ENCODE results near the gene ARID3B.
"Not testable (repeated sequence)": the region's sequence is repeated elsewhere in the genome, so short reads cannot be mapped to it uniquely, and the experiment has no call there.

The ARID3B gene

DNA sequence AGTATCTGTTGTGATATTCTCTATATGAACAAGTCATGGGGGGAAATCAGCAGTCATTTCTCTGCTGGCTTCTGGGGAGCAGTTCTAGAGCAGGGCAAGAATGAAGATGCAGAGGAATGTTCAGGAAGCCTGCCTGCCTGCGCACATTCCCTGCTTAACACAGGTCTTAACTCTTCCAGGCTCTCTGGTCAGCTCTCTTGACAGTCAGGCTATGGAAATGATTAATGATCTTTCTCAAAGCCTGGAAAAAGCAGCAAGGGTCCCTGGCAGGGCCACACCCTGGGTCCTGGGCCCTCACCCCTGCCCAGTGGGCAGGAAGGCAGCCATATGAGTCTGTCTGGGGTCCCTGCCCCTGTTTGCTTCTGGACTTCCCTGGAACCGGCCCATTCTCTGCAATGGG, 43.2 kb downstream of the ARID3B start:
- H3K4me3 ChIP-seq = no peak overlapping the region
- DNase-seq (ENCODE audit: low read depth, low spot score) = no peak
- TF ChIP-seq FOXP2 (optimal IDR thresholded peaks at IDR 0.05; ENCODE audit: control extremely low read depth, extremely low read length, insufficient read depth) (no peak), POLR2AphosphoS5 (IDR thresholded peaks at IDR 0.05; ENCODE audit: borderline replicate concordance, low read depth, low read length) (no peak), EZH2 (IDR thresholded peaks at IDR 0.05) (no peak)
- H3K9me3 ChIP-seq (ENCODE audit: low read depth, low read length) = no peaks in the 10 kb centered on the region
- no peak overlapping the region for H3K9ac ChIP-seq (ENCODE audit: insufficient read length)
- no peaks in the 10 kb centered on the region for H3K36me3 ChIP-seq (ENCODE audit: insufficient read depth, low read length)
- no peak overlapping the region for H3K27ac ChIP-seq

DNA sequence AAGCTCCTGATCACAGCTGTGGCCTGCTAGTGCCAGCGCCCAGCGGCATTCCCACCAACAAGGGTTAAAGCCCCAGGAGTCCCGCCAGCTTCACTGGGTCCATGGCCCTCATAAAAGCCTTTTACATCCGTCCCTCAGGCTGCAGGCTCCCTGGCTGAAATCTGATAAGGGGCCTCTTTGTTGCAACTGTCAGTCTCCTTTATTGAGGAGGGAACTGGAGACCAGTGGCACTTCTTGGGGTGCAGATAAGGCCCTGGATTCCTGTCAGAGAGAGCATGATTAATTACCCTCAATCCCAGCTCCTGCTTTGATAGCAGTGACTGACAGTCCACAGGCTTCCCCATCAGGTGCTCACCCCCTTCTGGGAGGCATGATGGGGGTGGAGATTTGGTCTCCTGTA, 43.8 kb downstream of the ARID3B start:
- no peak for TF ChIP-seq POLR2AphosphoS5 (IDR thresholded peaks at IDR 0.05; ENCODE audit: borderline replicate concordance, low read depth, low read length)
- TF ChIP-seq FOXP2 (optimal IDR thresholded peaks at IDR 0.05; ENCODE audit: control extremely low read depth, extremely low read length, insufficient read depth) = no peak
- no peak for TF ChIP-seq EZH2 (IDR thresholded peaks at IDR 0.05)
- Histone ChIP-seq H3K4me3 (no peak overlapping the region), H3K9me3 (ENCODE audit: low read depth, low read length) (no peaks in the 10 kb centered on the region), H3K36me3 (ENCODE audit: insufficient read depth, low read length) (no peaks in the 10 kb centered on the region), H3K27ac (no peak overlapping the region), H3K9ac (ENCODE audit: insufficient read length) (no peak overlapping the region)
- DNase-seq (ENCODE audit: low read depth, low spot score) = no peak

DNA sequence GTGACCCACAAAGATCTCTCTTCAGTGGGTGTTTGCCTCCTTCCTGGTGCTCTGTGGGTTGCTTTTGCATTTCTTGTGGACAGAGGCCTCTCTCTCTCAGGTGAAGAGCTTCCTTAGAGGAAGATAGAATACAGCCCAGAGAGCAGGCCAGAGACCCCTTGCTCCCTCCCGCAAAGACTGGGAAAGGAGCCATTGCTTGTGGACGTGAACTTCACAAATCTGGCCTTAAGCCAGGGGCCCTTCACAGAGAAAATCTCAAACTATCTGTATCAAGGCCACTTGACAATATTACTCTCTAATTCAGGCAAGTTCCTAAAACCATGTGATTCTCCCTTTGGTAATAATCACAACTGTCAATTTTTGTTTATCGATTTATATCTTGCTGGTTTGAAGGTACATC, 44.2 kb downstream of the ARID3B start:
- TF ChIP-seq POLR2AphosphoS5 (IDR thresholded peaks at IDR 0.05; ENCODE audit: borderline replicate concordance, low read depth, low read length) = no peak
- no peak for TF ChIP-seq FOXP2 (optimal IDR thresholded peaks at IDR 0.05; ENCODE audit: control extremely low read depth, extremely low read length, insufficient read depth)
- TF ChIP-seq EZH2 (IDR thresholded peaks at IDR 0.05) = no peak

DNA sequence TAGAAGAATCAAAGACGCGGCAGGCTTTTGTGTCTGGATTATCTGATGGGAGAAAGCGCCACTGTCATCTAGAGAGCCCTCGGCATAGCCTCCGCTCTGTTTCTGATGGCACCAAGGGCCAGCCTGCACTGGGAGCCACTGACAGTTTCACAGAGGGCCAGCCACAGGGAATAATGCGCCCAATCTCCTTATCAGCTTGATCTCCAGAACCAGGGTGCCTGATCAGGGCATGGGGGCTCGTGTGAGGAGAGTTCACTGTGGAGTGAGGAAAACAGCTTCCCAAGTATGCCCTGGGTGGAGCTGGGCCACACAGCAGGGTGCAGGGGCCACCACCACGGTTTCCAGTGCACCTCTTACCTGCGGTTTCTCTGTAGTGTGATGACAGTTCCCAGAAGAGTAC, 44.8 kb downstream of the ARID3B start:
- Histone ChIP-seq H3K36me3 (ENCODE audit: insufficient read depth, low read length) (no peaks in the 10 kb centered on the region), H3K4me3 (no peak overlapping the region), H3K9ac (ENCODE audit: insufficient read length) (no peak overlapping the region), H3K9me3 (ENCODE audit: low read depth, low read length) (no peaks in the 10 kb centered on the region), H3K27ac (no peak overlapping the region)
- TF ChIP-seq EZH2 (IDR thresholded peaks at IDR 0.05) (no peak), FOXP2 (optimal IDR thresholded peaks at IDR 0.05; ENCODE audit: control extremely low read depth, extremely low read length, insufficient read depth) (no peak), POLR2AphosphoS5 (IDR thresholded peaks at IDR 0.05; ENCODE audit: borderline replicate concordance, low read depth, low read length) (no peak)
- DNase-seq (ENCODE audit: low read depth, low spot score) = no peak

More for the DNA sequence above, 44.2 kb downstream of the ARID3B start:
- Histone ChIP-seq H3K27ac (no peak overlapping the region), H3K36me3 (ENCODE audit: insufficient read depth, low read length) (no peaks in the 10 kb centered on the region), H3K4me3 (no peak overlapping the region), H3K9ac (ENCODE audit: insufficient read length) (no peak overlapping the region), H3K9me3 (ENCODE audit: low read depth, low read length) (no peaks in the 10 kb centered on the region)
- DNase-seq (ENCODE audit: low read depth, low spot score) = no peak

DNA sequence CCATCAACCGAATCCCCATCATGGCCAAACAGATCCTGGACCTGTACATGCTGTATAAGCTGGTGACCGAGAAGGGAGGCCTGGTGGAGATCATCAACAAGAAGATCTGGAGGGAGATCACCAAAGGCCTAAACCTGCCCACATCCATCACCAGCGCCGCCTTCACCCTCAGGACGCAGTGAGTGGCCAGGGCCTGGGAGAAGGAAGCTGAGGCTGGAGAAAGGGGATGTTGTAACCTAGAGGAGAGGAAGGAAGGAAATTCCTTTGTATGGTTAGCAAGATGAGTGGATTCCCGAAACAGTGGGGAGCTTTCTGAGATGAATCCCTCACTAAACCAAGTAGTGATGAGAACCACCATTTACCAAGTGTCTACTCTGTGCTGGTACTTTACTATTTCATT, 48.8 kb downstream of the ARID3B start:
- DNase-seq (ENCODE audit: low read depth, low spot score) = no peak
- H3K9me3 ChIP-seq (ENCODE audit: low read depth, low read length) = no peaks in the 10 kb centered on the region
- H3K27ac ChIP-seq = no peak overlapping the region
- TF ChIP-seq EZH2 (IDR thresholded peaks at IDR 0.05) = no peak
- no peak for TF ChIP-seq POLR2AphosphoS5 (IDR thresholded peaks at IDR 0.05; ENCODE audit: borderline replicate concordance, low read depth, low read length)
- TF ChIP-seq FOXP2 (optimal IDR thresholded peaks at IDR 0.05; ENCODE audit: control extremely low read depth, extremely low read length, insufficient read depth) = no peak
- no peaks in the 10 kb centered on the region for H3K36me3 ChIP-seq (ENCODE audit: insufficient read depth, low read length)
- no peak overlapping the region for H3K9ac ChIP-seq (ENCODE audit: insufficient read length)
- H3K4me3 ChIP-seq = no peak overlapping the region

DNA sequence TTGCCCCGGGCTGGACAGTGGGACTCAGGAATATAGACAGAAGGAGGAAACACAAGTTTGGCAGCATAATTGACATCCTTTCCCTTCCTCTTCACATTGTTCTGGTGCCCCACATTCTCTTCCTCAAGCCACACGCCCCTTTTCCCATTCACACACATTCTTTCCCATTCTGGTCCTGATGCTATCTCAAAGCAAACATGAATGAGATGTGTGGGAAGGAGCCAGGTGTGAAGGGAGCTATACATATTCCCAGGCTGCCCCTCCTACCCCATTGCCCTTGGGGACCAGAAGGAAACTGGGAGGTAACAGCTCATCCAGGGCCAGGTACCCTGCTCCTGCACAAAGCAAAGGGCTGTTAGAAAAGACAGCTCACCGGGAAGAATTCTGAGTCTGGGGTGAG, 51.2 kb downstream of the ARID3B start:
- no peaks in the 10 kb centered on the region for H3K36me3 ChIP-seq (ENCODE audit: insufficient read depth, low read length)
- no peak for TF ChIP-seq POLR2AphosphoS5 (IDR thresholded peaks at IDR 0.05; ENCODE audit: borderline replicate concordance, low read depth, low read length)
- TF ChIP-seq EZH2 (IDR thresholded peaks at IDR 0.05) = no peak
- no peak for TF ChIP-seq FOXP2 (optimal IDR thresholded peaks at IDR 0.05; ENCODE audit: control extremely low read depth, extremely low read length, insufficient read depth)

DNA sequence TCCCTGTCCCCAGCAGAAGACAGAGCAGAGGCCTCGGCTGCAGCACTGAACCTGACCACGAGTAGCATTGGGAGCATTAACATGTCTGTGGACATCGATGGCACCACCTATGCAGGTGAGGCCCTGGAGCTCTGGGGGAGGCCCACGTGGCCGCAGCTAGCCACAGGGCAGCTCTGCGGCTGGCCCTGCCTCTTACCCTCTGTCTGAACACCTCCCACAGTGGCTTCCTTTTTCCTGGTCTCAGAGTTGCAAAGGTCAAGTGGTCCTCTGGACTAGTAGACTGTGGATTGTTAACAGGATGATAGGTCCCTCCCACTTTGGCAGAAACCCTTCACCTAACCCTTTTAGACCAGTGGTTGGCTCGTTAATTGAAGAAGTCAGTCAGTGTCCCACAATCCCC, 52.1 kb downstream of the ARID3B start:
- Histone ChIP-seq H3K9ac (ENCODE audit: insufficient read length) (no peak overlapping the region), H3K27ac (no peak overlapping the region), H3K4me3 (no peak overlapping the region), H3K9me3 (ENCODE audit: low read depth, low read length) (no peaks in the 10 kb centered on the region), H3K36me3 (ENCODE audit: insufficient read depth, low read length) (no peaks in the 10 kb centered on the region)
- no peak for DNase-seq (ENCODE audit: low read depth, low spot score)
- TF ChIP-seq POLR2AphosphoS5 (IDR thresholded peaks at IDR 0.05; ENCODE audit: borderline replicate concordance, low read depth, low read length) (no peak), FOXP2 (optimal IDR thresholded peaks at IDR 0.05; ENCODE audit: control extremely low read depth, extremely low read length, insufficient read depth) (no peak), EZH2 (IDR thresholded peaks at IDR 0.05) (no peak)

More for the DNA sequence above, 51.2 kb downstream of the ARID3B start:
- no peak overlapping the region for H3K4me3 ChIP-seq
- H3K27ac ChIP-seq = no peak overlapping the region
- no peak for DNase-seq (ENCODE audit: low read depth, low spot score)
- H3K9ac ChIP-seq (ENCODE audit: insufficient read length) = no peak overlapping the region
- no peaks in the 10 kb centered on the region for H3K9me3 ChIP-seq (ENCODE audit: low read depth, low read length)

DNA sequence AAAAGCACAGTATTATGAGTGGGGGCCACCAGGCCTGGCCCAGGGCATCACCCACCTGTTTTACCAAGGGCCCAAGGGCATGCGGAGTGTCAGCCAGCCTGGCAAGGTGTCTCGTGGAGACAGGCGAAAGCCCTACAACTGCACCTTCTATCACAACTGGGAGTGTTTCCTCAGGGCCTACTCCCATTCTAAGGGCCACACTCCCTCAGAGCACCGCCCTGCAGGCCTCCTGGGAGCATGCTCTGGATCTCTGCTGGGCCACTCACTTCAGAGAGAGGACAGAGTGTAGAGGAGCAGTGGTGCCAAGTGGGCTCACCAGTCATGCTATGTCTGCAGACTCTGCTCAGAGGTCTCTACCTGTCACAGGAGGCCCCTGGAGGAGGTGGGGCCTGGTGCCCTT, 53.4 kb downstream of the ARID3B start:
- DNase-seq (ENCODE audit: low read depth, low spot score) = no peak
- no peak overlapping the region for H3K4me3 ChIP-seq
- no peak overlapping the region for H3K9ac ChIP-seq (ENCODE audit: insufficient read length)
- no peak overlapping the region for H3K27ac ChIP-seq
- H3K9me3 ChIP-seq (ENCODE audit: low read depth, low read length) = no peaks in the 10 kb centered on the region
- no peaks in the 10 kb centered on the region for H3K36me3 ChIP-seq (ENCODE audit: insufficient read depth, low read length)
- TF ChIP-seq POLR2AphosphoS5 (IDR thresholded peaks at IDR 0.05; ENCODE audit: borderline replicate concordance, low read depth, low read length) (no peak), EZH2 (IDR thresholded peaks at IDR 0.05) (no peak), FOXP2 (optimal IDR thresholded peaks at IDR 0.05; ENCODE audit: control extremely low read depth, extremely low read length, insufficient read depth) (no peak)

DNA sequence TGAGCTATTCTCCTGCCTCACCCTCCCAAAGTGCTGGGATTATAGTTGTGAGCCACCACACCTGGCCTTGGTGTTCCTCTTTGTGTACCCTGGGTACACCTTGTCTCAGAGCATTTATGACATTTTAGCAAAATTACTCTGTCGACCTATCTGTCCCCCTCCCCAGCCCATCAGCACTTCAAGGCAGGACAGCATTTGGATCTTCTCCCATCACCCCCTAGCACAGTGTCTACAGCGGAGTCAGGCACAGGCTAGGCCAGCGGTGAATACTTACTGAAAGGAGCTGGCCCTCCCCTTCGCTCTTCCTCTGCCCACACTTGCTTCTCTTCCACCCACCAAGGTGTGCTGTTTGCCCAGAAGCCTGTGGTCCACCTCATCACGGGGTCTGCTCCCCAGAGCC, 54.3 kb downstream of the ARID3B start:
- TF ChIP-seq POLR2AphosphoS5 (IDR thresholded peaks at IDR 0.05; ENCODE audit: borderline replicate concordance, low read depth, low read length) (no peak), FOXP2 (optimal IDR thresholded peaks at IDR 0.05; ENCODE audit: control extremely low read depth, extremely low read length, insufficient read depth) (no peak), EZH2 (IDR thresholded peaks at IDR 0.05) (no peak)
- DNase-seq (ENCODE audit: low read depth, low spot score) = no peak
- no peak overlapping the region for H3K4me3 ChIP-seq
- no peaks in the 10 kb centered on the region for H3K9me3 ChIP-seq (ENCODE audit: low read depth, low read length)
- no peaks in the 10 kb centered on the region for H3K36me3 ChIP-seq (ENCODE audit: insufficient read depth, low read length)
- no peak overlapping the region for H3K27ac ChIP-seq
- no peak overlapping the region for H3K9ac ChIP-seq (ENCODE audit: insufficient read length)

DNA sequence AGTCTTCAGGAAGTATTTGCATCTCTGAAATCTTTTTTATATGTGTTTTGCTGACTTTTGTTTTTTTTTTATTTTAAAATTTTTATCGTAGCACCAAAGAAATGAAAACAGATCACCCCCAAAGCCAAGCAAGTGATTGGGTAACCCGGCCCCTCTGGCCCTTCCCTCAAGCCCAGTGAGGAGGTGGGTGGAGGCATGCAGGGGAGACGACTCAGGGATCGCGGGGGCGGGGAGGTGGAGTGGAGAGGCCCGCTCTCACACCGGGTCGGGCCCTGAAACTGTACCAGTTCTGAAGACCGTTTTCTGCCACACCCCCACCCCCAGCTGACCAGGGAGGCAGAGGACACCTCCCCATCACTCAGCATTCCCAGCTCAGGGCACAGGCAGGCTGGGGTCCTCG, 55.7 kb downstream of the ARID3B start:
- not testable (repeated sequence) for DNase-seq (ENCODE audit: low read depth, low spot score); H3K4me3 ChIP-seq; H3K36me3 ChIP-seq (ENCODE audit: insufficient read depth, low read length); H3K9ac ChIP-seq (ENCODE audit: insufficient read length); H3K9me3 ChIP-seq (ENCODE audit: low read depth, low read length); H3K27ac ChIP-seq

DNA sequence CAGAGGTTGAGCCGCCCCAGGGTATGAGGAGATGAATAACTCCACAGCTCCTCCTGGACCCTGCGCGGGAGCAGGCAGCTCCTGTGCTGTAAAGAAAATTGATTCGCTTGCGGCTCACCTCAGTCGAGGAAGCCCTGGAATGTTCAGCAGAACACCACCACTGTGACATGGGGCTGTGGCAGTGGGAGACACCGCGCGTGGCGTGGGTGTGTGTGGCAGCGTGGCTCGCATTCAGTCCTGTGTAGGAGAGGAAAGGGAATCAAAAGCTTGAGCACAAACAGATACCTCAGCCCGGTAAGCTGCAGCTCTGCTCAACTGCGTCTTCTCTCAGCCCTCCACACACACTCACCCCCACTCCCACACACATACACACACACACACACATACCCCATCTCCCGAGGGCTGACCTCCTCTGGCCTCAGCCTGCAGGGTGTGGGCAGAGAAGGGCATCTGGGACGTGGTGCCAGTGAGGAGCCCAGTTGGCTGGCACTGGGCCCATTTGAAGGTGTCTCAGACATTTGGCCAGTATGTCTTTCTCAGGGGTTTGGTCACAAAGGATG, 56.2 kb downstream of the ARID3B start:
- H3K4me3 ChIP-seq; H3K36me3 ChIP-seq (ENCODE audit: insufficient read depth, low read length); DNase-seq (ENCODE audit: low read depth, low spot score); H3K9me3 ChIP-seq (ENCODE audit: low read depth, low read length); H3K9ac ChIP-seq (ENCODE audit: insufficient read length); H3K27ac ChIP-seq: not testable (repeated sequence)

Data from SK-N-MC (cell line).